ENCODE results near the gene EVI2B. TPM values are rescaled to one million over a fixed set of nuclear protein-coding genes. Genes with fewer than 3 reads are reported as not detected.

EVI2B gene
- total RNA-seq, 1 donor from 2014 or later: not detected

GRCh38 chr17:31281061-31281460 is 32.8 kb downstream of the EVI2B start:
- Mint-ChIP-seq H3K27me3 (ENCODE audit: insufficient read depth, low read depth) (no peaks in the 10 kb centered on the region), H3K4me3 (no peak overlapping the region), H3K9me3 (no peaks in the 10 kb centered on the region), H3K36me3 (peaks cover 25% of the 10 kb centered on the region), H3K27ac (no peak overlapping the region), H3K4me1 (no peaks in the 10 kb centered on the region)
- no peak overlapping the region for H3K27ac ChIP-seq
- H3K4me3 ChIP-seq: no peak overlapping the region
- TF ChIP-seq CTCF (IDR thresholded peaks at IDR 0.05) (no peak), EZH2 (IDR thresholded peaks at IDR 0.05) (no peak), EZH2phosphoT487 (IDR thresholded peaks at IDR 0.05) (no peak)
- H3K4me2 ChIP-seq: no peak overlapping the region
- no peak for DNase-seq (ENCODE audit: low spot score)
- no peaks in the 10 kb centered on the region for H4K20me1 ChIP-seq (ENCODE audit: low read depth)
- no peak overlapping the region for H2AFZ ChIP-seq (replicated peaks)
- H3K27me3 ChIP-seq: no peaks in the 10 kb centered on the region
- no peak overlapping the region for H3K9ac ChIP-seq
- no peaks in the 10 kb centered on the region for H3K9me3 ChIP-seq (ENCODE audit: low read depth)
- H3K36me3 ChIP-seq: peaks cover 2% of the 10 kb centered on the region
- no peaks in the 10 kb centered on the region for H3K79me2 ChIP-seq (ENCODE audit: low read depth)
- H3F3A ChIP-seq (ENCODE audit: low read depth): no peaks in the 10 kb centered on the region
- peaks cover 9% of the 10 kb centered on the region for H3K4me1 ChIP-seq

GRCh38 chr17:31279401-31279800 is 34.5 kb downstream of the EVI2B start:
- Mint-ChIP-seq H3K36me3 (peaks cover 32% of the 10 kb centered on the region), H3K9me3 (no peaks in the 10 kb centered on the region), H3K4me3 (no peak overlapping the region), H3K27ac (no peak overlapping the region), H3K27me3 (ENCODE audit: insufficient read depth, low read depth) (no peaks in the 10 kb centered on the region), H3K4me1 (no peaks in the 10 kb centered on the region)
- H4K20me1 ChIP-seq (ENCODE audit: low read depth): no peaks in the 10 kb centered on the region
- TF ChIP-seq EZH2phosphoT487 (IDR thresholded peaks at IDR 0.05) (no peak), CTCF (IDR thresholded peaks at IDR 0.05) (no peak), EZH2 (IDR thresholded peaks at IDR 0.05) (no peak)
- H3K27ac ChIP-seq: no peak overlapping the region
- peaks cover 9% of the 10 kb centered on the region for H3K4me1 ChIP-seq
- no peak overlapping the region for H3K4me2 ChIP-seq
- DNase-seq (ENCODE audit: low spot score): no peak
- no peak overlapping the region for H3K4me3 ChIP-seq
- H2AFZ ChIP-seq (replicated peaks): no peak overlapping the region
- no peak overlapping the region for H3K9ac ChIP-seq
- no peaks in the 10 kb centered on the region for H3K9me3 ChIP-seq (ENCODE audit: low read depth)
- no peaks in the 10 kb centered on the region for H3K79me2 ChIP-seq (ENCODE audit: low read depth)
- no peaks in the 10 kb centered on the region for H3K27me3 ChIP-seq
- no peaks in the 10 kb centered on the region for H3F3A ChIP-seq (ENCODE audit: low read depth)
- peaks cover 2% of the 10 kb centered on the region for H3K36me3 ChIP-seq

- no peaks in the 10 kb centered on the region for H3F3A ChIP-seq (ENCODE audit: low read depth)
- no peak overlapping the region for H3K9ac ChIP-seq
- H2AFZ ChIP-seq (replicated peaks): no peak overlapping the region
- no peak for DNase-seq (ENCODE audit: low spot score)
- no peaks in the 10 kb centered on the region for H3K79me2 ChIP-seq (ENCODE audit: low read depth)
- peaks cover 27% of the 10 kb centered on the region for H3K36me3 Mint-ChIP-seq
- no peaks in the 10 kb centered on the region for H3K27me3 ChIP-seq
- H3K9me3 Mint-ChIP-seq: no peaks in the 10 kb centered on the region
- no peak overlapping the region for H3K27ac ChIP-seq
- peaks cover 9% of the 10 kb centered on the region for H3K4me1 ChIP-seq
- TF ChIP-seq EZH2phosphoT487 (IDR thresholded peaks at IDR 0.05): no peak
- no peak for TF ChIP-seq CTCF (IDR thresholded peaks at IDR 0.05)
- TF ChIP-seq EZH2 (IDR thresholded peaks at IDR 0.05): no peak
- H3K4me1 Mint-ChIP-seq: no peaks in the 10 kb centered on the region
- H3K4me3 ChIP-seq: no peak overlapping the region
- H3K9me3 ChIP-seq (ENCODE audit: low read depth): no peaks in the 10 kb centered on the region
- no peak overlapping the region for H3K27ac Mint-ChIP-seq
- peaks cover 2% of the 10 kb centered on the region for H3K36me3 ChIP-seq
- no peak overlapping the region for H3K4me2 ChIP-seq
- H3K27me3 Mint-ChIP-seq (ENCODE audit: insufficient read depth, low read depth): no peaks in the 10 kb centered on the region
- no peaks in the 10 kb centered on the region for H4K20me1 ChIP-seq (ENCODE audit: low read depth)
- H3K4me3 Mint-ChIP-seq: no peak overlapping the region
These were observed 38.7 kb downstream of the EVI2B start for GRCh38 chr17:31275116-31275515.
